ENCODE data around the gene INHA.

DNA sequence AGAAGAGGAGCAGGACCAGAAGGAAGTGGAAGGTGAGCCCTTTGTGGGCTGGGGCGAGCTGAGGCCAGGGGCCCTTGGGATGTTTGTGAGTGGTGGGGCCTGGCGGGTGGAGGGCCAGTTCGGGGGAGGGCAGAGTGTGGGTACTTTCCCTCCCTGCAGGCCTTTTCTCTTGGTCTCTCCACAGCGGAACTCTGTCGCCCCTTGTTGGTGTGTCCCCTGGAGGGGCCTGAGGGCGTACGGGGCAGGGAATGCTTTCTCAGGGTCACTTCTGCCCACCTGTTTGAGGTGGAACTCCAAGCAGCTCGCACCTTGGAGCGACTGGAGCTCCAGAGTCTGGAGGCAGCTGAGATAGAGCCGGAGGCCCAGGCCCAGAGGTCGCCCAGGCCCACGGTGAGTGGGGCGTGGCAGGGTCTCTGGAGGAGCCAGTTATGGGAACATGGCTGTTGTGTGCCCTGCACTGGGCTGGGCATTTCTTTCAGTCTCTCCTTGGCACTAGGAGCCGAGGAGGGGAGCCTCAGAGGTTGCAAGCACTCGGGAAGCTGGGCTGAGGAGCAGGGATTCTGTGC, 36.4 kb downstream of the INHA start:
- TF ChIP-seq CTCF (IDR thresholded peaks at IDR 0.05) (no peak), POLR2A (IDR thresholded peaks at IDR 0.05) (no peak)
